GM15510 (cell line): ENCODE data around the gene MUC5AC.

Experiments used
- POLR2A ChIP-seq: IDR thresholded peaks from 3 replicates; pipeline ENCODE4 v1.6.1; 2011; ENCODE audit warnings: borderline replicate concordance; ENCODE audit not compliant: insufficient read length; ENCODE audit errors: extremely low read depth

The MUC5AC gene

GRCh38 chr11:1157645-1158591 lies at the start of gene MUC5AC:
Gene MUC5AC (plus strand): TSS chr11:1157953. CDS start chr11:1158000, 47 bp downstream.
- no peak for TF ChIP-seq POLR2A

DNA sequence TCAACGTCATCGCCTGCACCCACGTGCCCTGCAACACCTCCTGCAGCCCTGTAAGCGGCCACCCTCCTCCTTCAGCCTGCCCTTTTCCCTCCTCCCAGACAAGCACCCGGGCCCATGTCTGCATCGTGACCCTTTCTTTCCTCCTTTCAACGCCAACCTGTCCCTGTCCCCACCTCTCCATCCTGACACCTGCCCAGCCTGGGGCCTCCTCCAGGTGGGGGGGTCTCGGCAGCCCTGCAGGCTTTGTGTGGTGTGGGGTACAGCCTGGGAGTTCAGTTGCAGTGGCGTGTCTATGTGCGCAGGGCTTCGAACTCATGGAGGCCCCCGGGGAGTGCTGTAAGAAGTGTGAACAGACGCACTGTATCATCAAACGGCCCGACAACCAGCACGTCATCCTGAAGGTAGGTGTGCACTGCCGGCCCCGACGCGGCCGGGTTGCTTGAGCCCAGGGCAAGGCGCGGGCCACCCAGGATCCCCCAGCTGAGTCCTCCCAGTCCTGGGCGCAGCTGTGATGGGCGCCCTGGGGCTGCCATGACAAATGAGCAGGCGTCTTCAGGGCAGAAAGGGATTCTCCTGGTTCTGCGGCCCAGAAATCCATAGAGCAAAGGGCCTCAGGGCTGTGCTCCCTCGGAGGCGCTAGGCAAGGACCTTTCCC lies 49.4 kb upstream of the MUC5AC start:
- TF ChIP-seq POLR2A, result no peak

GRCh38 chr11:1109101-1109917 lies 48.4 kb upstream of the MUC5AC start:
- no peak for TF ChIP-seq POLR2A

GRCh38 chr11:1109918-1110705 lies 47.6 kb upstream of the MUC5AC start:
- TF ChIP-seq POLR2A, result no peak

- TF ChIP-seq POLR2A, result no peak
Observed at GRCh38 chr11:1111545-1112212, 46.1 kb upstream of the MUC5AC start.

DNA sequence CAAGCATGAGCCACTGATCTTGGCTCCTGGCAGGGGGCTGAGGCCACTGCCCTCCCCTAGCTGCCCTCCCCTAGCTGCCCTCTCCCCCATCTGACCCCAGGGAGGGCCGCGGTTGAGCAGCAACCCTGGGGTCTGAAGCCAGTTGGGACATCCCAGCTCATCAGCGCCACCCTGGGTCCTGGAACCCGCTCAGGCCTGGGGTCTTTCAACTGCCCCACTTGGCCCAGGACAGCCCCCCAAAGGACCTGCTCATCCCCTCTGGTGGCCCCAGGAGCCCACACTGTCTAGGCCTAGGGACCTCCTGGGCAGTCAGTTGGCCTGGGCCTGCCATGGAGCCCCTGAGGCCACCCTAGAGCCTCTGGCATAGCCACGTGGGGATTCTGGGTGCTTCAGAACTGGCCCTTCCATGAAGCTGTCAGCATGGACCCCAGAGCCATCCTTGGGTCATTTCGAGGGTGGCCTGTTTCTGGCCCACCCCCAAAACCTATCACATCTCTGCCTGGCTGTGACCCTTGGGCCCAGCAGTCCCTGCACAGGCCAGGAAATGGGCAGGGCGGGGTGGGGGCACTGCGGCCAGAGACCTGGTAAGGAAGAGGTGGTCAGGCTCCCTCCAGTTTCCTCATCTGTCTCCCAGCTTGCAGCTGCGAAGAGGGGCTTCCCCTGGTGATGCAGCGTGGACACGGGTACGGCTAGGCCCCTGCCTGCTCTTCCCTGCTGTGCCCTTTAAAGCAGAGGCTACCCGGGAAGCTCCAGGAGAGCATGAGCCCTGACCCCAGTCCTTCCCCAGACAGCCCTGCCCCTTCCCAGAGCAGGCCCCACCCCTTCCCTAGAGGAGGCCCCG lies 45.2 kb upstream of the MUC5AC start:
- no peak for TF ChIP-seq POLR2A

- TF ChIP-seq POLR2A, result no peak
Observed at GRCh38 chr11:1113405-1114201, 44.1 kb upstream of the MUC5AC start.

GRCh38 chr11:1116104-1116503 lies 41.6 kb upstream of the MUC5AC start:
- no peak for TF ChIP-seq POLR2A

GRCh38 chr11:1116666-1117390 lies 40.9 kb upstream of the MUC5AC start:
- no peak for TF ChIP-seq POLR2A

- TF ChIP-seq POLR2A, result no peak
Observed at GRCh38 chr11:1117992-1118391, 39.8 kb upstream of the MUC5AC start.
